Erythroblast (primary cell): ENCODE measurements around the gene HSFY2.
"Not testable (repeated sequence)": the region's sequence is repeated elsewhere in the genome, so short reads cannot be mapped to it uniquely, and the experiment has no call there.

Experiments
- DNase-seq, 2 experiments: peaks; one replicate each; lab custom pipeline; 2025; lab: John Stamatoyannopoulos, UW

Gene HSFY2

GRCh38 chrY:18773635-18774034 is at the start of gene HSFY2:
HSFY2 (minus strand) TSS chrY:18773735; CDS start chrY:18773618, 117 bp downstream.
- DNase-seq: not testable (repeated sequence)

- DNase-seq: not testable (repeated sequence)
Observed at GRCh38 chrY:18815751-18816150, 42.2 kb upstream of the HSFY2 start.

GRCh38 chrY:18788757-18789406 is 15.3 kb upstream of the HSFY2 start:
- DNase-seq: not testable (repeated sequence)

- not testable (repeated sequence) for DNase-seq
Observed at GRCh38 chrY:18754077-18754476, 19.5 kb downstream of the HSFY2 start.

- not testable (repeated sequence) for DNase-seq
Observed at GRCh38 chrY:18753133-18753815, 20.3 kb downstream of the HSFY2 start.

- DNase-seq: not testable (repeated sequence)
Observed at GRCh38 chrY:18723714-18724113, 49.8 kb downstream of the HSFY2 start.
